T follicular helper cell (primary cell): Measurements from ENCODE around the gene MAPK8IP3.
"Not testable (repeated sequence)": the region's sequence is repeated elsewhere in the genome, so short reads cannot be mapped to it uniquely, and the experiment has no call there.

Source experiments
- DNase-seq: peaks from one replicate; pipeline ENCODE4 v3.0.0-alpha.2; 2020; ENCODE audit warnings: low read depth

MAPK8IP3 gene

DNA sequence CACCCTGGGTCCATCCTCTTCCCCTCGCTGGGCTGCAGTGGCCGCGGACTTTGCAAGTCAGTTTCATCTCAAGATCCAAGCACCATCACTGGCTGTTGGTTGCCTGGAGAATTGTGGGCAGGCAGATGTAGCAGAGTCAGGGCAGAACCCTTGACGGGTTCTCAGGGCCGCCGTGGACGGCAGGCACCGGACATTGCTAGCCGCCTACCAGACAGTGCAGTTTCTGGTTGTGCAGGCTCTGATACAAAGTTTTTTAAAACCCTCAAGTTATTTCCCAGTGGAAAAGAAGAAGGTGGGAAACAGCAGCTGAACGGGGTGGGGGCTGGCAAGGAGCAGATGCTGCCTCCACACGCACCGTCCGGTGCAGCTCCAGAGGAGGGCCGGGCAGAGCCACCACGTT lies 3.4 kb downstream of the MAPK8IP3 start:
- DNase-seq, result no peak

DNA sequence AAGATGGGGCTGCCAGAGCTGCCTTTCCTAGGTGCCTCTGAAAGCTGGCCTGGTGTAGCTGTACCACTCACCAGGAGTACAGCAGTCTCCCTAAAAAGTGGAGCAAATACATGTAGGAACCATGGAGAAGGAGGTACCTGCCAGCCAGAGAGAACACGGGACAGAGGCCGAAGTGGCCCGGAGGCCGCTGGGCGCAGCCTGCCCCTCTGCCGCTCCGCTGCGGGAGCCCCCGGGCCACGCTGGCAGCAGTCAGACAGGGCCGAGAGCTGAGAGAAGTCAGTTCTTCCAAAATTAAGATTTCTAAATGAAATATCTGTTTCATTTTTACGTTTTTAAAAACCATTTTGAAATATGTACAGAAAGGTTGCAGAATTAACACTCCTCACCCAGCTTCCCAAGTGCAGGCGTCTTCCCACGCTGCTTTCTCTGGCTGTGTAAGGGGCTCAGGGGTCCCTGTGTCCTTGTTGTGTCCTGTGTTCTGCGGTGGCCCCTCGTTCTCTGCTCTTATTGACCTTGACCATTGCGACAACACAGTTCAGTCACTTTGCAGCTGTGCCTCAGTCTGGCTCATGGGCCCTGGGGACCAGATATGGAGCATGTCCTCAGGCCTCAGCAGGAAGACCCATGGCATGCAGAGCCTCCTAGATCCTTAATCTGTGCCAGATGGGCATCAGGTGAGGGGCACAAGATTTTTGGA lies 5.0 kb downstream of the MAPK8IP3 start:
- no peak for DNase-seq

DNA sequence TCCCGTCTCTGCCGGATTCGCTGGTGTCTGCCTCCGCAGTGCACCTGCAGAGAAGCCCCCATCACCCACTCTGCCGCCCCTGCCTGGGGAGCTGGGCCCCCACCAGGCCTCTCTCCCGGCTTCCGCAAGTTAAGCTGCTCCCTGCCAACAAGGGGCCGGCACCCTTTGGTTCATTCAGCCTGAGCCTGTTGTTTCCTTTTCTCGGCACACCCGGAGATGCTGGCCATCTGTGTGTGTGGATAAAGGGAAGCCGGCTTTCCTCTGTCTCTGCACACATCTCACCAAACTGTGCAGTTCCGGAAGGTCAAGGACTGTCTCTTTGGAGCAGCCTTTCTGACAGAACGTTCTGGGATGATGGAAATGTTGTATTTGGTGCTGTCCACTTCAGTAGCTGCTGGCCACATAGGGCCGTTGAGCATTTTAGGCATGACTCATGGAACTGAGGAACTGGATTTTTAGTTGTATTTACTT lies 6.8 kb downstream of the MAPK8IP3 start:
- no peak for DNase-seq

DNA sequence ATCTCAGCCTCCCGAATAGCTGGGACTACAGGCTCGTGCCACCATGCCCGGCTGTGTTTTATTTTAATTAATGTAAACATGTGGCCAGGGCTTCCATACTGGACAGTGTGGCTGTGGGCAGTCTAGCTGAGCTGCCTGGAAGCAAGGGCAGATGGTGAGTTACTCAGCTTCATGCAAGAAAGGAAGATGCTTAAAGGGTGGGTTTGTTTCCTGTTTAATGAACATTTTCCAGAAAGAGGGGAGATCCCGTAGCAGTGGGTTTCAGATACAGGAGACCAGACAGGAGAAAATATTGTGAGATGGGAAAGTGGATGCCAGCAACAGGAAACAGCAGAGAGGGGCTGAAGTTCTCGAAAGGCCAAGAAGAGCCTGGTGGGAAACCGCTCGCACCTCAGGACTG lies 7.3 kb downstream of the MAPK8IP3 start:
- DNase-seq, result no peak

DNA sequence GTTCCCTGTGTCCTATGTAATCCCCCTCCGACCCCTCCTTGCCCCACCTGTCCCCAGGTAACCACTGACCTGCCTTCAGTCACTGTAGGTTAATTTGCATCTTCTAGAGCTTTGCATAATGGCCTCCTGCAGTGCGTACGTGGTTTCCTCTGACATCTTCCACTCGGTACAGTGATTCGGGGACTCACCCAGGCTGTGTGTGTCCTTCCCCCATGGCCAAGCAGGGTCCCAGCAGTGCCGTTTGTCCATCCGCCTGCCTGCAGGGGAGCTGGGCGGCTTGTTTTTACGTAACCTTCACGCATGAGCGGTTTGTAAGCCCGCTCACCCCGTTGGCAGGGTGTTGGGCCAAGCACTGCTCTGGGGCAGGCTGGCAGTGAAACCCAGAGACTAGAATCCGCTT lies 7.9 kb downstream of the MAPK8IP3 start:
- DNase-seq, result no peak

DNA sequence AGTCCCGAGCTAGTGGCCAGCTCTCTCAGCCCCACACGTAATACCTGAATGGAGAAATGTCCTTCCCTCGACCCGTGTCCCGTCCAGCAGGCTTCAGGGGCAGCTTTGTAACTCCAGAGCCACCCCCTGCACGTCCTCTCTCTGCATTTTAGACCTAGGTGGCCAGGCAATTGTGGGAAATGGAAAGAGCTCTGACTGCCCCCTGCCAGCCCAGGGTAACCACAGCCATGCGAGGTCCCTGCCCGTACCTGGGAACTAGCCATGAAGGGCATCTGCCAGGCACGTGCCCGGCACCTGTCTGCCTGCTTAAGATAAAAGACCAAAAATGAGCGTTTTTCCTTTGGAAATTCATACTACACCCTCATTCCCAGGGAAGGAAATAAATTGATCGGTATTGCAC lies 9.2 kb downstream of the MAPK8IP3 start:
- no peak for DNase-seq

DNA sequence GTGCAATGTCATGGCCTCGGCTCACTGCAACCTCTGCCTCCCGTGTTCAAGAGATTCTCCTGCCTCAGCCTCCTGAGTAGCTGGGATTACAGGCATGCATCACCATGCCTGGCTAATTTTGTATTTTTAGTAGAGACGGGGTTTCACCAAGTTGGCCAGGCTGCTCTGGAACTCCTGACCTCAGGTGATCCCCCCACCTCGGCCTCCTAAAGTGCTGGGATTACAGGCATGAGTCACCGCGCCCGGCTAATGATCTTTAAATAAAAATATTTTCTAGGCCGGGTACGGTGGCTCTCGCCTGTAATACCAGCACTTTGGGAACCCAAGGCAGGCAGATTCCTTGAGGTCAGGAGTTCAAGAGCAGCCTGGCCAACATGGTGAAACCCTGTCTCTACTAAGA lies 12.2 kb downstream of the MAPK8IP3 start:
- DNase-seq, result not testable (repeated sequence)

DNA sequence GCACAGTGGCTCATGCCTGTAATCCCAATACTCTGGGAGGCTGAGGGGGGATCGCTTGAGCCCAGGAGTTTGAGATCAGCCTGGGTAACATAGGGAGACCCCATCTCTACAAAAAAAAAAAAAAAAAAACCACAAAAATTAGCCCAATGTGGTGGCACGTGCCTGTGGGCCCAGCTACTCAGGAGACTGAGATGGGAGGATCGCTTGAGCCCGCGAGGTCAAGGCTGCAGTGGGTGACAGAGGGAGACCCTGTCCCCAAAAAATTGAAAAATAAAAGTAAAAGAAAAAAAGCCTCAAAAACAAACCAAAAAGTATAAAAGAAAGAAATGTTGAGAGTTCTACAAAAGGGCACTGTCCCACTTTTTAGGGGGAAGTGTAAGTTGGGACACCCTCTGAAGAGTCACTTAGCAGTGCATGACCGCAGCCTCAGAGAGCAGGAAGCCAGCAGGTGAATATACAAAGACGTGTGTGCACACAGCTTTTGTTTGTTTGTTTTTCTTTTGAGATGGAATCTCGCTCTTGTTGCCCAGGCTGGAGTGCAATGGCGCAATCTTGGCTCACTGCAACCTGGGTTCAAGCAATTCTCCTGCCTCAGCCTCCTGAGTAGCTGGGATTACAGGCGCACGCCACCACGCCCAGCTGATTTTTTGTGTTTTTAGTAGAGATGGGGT lies 13.7 kb downstream of the MAPK8IP3 start:
- not testable (repeated sequence) for DNase-seq

DNA sequence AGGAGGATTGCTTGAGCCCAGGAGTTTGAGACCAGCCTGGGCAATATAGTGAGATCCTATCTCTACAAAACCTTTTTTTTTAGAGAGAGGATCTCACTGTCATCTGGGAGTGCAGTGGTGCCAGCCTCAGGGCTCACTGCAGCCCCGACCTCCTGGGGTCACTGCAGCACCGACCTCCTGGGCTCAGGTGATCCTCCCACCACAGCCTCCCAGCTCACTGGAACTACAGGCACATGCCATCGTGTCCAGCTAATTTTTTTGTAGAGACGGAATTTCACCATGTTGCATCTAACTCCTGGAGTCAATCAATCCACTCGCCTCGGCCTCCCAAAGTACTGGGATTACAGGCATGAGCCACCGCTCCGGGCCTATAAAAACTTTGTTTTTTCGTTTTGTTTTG lies 15.4 kb downstream of the MAPK8IP3 start:
- no peak for DNase-seq

DNA sequence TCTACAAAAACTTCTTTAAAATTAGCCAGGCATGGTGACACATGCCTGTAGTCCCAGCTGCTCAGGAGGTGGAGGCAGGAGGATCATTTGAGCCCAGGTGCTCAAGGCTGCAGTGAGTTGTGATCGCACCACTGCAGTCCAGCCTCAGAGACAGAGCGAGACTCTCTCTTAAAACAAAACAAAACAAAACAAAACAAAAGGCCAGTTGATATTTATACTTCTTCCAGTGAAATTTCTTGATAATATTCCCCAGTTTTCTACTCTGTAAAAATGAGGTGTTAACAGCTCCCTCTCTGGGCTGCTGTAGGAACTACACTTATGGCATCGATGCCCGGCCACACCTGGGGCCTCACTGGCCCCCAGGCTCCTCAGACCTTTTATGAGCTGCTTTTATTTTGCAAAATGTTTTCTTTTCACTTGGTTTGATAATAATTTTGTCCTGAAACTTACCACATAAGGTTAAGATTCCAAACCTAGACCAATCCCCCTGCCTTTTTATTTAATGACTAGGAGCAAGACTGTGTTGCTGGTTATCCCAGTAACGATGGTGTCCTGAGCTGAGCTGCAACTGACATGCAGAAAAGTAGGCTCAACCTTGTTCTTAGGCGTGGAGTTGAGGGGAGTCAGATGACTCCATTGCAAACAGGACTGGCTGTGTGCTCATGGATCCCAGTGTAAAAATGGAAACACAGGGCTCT lies 17.6 kb downstream of the MAPK8IP3 start:
- DNase-seq, result peak; percentile 36

DNA sequence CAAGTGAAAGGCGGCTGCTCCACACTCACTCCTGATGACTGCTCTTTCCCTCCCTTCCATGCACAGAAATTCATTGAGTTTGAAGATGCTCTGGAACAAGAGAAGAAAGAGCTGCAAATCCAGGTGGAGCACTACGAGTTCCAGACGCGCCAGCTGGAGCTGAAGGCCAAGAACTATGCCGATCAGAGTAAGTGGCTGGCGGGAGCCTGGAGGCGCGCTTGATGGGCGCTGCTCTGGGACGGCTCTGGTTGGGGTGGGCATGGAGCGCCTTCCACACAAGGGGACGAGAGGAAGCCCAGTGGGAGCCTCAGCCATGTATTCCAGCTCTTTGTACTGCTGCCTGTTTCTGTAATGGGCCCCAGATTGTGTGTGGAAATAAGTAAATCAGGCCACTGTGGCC lies 18.5 kb downstream of the MAPK8IP3 start:
- no peak for DNase-seq

DNA sequence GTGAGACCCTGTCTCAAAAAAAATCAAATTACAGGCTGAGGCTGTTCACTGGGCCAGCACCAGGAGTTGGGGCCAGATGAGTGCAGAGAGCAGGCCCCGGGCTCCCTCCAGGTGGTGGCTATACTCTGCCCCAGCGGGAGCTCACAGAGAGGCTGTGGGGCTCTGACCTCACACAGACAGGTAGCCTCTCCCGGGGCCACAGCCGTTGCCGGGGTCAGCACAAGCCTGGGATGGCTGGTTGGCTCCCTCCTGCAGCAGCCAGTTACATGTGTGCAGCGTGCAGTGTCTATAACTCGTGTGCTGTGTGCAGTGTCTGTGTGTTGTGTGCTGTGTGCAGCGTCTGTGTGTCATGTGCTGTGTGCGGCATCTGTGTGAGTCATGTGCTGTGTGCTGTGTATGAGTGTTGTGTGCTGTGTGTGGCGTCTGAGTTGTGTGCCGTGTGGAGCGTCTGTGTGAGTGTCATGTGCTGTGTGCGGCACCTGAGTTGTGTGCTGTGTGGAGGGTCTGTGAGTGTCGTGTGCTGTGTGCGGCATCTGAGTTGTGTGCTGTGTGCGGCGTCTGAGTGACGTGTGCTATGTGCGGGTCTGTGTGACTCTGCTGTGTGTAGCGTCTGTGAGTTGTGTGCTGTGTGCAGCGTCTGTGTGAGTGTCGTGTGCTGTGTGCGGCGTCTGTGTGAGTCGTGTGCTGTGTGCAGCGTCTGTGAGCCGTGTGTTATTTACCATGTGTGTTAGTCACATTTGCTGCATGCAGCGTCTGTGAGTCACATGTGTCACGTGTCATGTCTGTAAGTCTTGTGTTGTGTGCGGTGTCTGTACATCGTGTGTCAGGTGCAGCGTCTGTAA lies 20.9 kb downstream of the MAPK8IP3 start:
- DNase-seq, result no peak

DNA sequence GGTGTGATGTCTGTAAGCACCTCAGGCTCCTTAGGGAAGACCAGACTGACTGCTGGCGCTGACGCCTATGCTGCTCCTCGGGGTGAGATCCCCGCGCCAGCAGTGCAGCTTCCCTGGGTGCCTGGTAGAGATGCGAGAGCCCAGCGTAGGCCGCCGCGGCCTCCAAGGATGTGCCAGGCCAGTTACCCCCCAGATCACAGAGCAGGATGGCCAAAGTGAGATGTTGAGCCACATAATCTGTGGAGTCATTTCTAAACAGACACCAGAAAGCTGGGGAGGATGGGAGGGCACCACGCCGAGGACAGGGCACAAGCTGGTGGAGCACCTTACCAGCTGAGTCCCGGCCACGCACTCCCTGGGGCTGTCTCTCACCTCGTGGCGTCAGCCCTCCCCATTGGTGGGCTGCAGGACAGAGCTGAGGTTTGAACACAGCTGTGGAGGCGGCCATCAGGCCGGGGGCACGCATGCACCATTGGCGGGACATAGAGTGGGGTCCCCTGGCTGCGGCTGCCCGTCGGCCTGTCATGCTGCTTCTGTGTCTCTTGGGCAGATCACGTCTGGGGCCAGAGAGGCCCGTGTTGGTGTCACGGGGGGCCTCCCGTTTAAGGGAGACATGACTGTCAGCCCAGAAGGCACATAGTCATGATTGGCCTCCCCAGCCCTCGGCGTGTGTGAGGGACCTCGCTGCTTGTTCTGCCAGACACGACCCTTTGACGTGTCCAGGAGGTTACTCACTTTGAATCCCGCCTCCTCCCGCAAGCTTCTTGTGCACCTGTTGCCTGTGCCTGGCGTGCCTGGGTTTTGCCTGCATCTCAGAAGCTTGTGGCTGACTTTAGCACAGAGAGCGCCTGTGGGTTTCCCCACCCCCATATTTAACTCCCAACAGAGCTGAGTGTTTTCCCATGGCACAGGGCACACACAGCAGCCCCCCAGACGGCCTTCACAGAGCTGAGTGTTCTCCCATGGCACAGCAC lies 21.9 kb downstream of the MAPK8IP3 start:
- no peak for DNase-seq

DNA sequence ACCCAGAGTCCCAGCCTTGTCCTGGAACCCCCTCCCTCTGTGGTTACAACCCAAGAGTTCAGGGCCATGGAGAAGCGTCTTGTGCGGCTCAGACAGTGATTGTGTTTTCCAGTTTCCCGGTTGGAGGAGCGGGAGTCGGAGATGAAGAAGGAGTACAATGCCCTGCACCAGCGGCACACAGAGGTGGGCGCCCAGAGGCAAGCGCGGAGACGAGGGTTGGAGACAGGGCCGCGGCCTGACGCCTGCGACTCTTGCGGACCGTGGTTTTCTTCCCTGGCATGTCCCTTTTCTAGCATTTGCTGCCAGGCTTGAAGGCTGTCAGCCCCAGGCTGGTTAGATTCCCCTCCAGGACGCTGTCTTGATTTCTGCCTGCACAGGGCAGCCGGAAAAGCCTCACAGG lies 23.0 kb downstream of the MAPK8IP3 start:
- no peak for DNase-seq

DNA sequence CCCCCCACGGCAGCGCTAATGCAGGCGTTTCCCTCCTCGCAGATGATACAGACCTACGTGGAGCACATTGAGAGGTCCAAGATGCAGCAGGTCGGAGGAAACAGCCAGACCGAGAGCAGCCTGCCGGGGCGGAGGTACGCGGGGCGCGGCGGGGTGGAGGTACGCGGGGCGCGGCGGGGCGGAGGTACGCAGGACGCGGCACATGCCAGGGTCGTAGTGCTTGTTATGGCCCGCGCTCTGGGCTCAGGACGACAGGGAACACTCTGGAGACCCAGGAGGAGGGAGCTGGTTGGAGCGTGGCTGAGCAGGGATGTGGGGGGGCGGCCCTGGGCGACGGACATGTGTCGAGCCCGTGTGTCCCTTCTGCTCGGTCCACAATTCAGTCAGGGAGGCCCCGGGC lies 23.4 kb downstream of the MAPK8IP3 start:
- no peak for DNase-seq

DNA sequence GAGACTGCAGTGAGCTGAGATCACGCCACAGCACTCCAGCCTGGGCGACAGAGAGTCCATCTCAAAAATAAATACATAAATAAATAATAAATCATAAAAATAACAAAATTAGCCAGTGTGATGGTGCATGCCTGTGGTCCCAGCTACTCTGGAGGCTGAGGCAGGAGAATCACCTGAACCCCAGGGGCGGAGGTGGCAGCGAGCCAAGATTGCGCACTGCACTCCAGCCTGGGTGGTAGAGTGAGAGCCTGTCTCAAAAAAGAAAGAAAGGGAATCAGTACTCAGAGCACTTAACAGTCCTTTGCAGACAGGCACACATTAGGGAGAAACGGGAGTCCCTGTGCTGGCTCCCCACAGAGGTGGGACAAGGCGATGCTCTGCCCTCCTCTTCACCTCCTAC lies 25.1 kb downstream of the MAPK8IP3 start:
- no peak for DNase-seq

DNA sequence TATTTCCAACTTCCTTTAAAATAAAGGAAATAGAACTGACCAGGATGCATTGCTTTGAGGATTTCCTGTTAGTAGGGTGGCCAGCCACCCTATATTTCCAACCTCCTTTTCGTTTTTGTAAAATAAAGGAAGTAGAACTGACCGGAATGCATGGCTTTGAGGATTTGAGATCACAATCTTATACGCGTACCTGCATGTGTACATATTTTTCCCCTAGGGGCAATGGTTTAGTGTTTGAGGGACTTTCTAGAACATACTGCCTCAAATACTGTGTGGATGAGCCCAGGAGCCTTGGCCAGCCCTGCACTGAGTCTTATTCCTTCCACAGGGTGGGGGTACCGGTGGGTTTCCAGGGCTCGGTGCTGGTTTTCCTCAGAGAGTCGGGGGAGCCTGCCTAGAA lies 25.6 kb downstream of the MAPK8IP3 start:
- no peak for DNase-seq

DNA sequence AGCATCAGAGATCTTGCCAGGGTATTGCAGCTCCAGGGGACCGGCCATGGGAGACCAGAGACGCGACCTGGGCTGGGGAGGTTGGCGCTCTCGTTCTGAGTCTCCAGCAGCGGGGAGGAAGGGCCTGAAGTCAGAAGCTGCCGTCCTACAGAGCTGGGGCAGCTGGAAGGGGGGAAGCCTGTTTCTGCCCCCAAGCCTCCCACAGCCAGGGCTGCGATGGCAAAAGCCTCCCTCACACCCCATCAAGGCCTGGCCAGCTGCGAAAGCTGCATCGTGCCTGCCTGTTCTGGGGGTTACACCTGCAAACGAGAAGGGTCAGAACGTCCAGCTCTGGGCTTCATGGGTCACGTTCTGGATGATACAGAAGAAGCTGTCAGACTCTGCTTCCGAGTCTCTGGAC lies 26.1 kb downstream of the MAPK8IP3 start:
- DNase-seq, result no peak

DNA sequence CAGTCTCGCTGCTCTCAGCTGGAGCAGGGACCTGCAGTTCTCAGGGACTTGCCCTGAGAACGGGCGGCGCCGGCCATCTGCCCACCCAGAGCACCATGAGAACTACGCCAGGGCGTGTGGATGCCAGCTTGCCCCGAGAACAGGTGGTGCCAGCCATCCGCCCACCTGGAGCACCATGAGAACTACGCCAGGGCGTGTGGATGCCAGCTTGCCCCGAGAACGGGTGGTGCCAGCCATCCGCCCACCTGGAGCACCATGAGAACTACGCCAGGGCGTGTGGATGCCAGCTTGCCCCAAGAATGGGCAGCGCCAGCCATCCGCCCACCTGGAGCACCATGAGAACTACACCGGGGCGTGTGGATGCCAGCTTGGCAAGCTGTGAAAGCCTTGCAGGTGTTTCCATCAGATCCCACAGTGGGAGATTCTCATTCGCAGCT lies 26.6 kb downstream of the MAPK8IP3 start:
- DNase-seq, result not testable (repeated sequence)

DNA sequence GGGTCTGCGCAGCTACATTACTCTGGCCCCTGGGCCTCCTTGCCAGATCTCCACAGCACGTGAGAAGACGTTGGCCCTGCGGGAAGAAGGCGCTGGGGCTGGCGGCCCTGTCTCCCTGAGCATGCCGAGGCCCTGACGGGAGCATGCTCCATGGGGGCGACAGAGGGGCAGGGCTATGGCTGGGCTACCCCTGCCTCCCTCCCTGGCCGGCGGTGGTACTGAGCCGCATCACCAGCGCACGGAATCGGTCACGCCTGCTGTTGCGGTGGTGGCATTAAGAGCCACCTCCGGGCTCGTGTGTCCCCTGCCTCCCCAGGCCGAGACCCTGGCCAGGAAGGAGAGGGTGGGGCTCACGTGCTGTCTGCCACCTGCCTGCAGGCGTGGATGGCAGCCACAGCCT lies 28.1 kb downstream of the MAPK8IP3 start:
- DNase-seq, result no peak

DNA sequence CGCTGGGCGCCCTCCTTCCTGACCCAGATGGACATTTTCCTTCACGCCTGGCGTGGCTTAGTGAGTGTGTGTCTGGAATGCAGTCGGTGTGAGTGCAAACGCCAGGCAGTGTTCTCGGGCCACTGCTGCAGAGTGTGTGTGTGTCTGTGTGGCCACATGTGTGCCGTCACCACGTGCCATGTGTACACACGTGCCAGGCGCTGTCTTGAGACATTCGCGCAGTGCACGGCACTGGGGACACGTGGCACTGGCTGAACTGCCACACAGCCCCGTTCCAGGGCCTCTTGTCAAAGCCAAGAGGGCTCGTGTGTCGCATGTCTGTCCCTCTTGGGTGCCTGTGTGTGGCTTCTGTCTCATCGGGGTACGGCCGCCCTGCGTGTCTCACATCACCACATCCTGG lies 28.8 kb downstream of the MAPK8IP3 start:
- DNase-seq, result no peak
